Esophagus squamous epithelium (tissue), 5 donors: ENCODE data around the gene TUBGCP4. TPM values are rescaled to one million over a fixed set of nuclear protein-coding genes. Genes with fewer than 3 reads are reported as not detected.

Experiments used
- DNase-seq: peaks from one replicate; lab custom pipeline; 2025; lab: John Stamatoyannopoulos, UW
- H3K27ac ChIP-seq, 4 donors: fragments of 200-600 bp; sonication (generic); one replicate each; pipeline ENCODE4 v1.5.1; 2016 to 2019; ENCODE audit warnings: mild to moderate bottlenecking in 1 of 4
- H3K27me3 ChIP-seq, 4 donors: fragments of 200-600 bp; sonication (generic); 1 replicate in 3 of 4; 2 replicates in 1 of 4; pipeline versions ENCODE4 v1.5.1 to v1.6.0; 2017 to 2021; ENCODE audit warnings: antibody characterized with exemption in 1 of 4
- H3K36me3 ChIP-seq, 3 donors: fragments of 200-600 bp; sonication (generic); one replicate each; pipeline ENCODE4 v1.5.1; 2016 to 2019
- H3K4me1 ChIP-seq, 3 donors: fragments of 200-600 bp; sonication (generic); one replicate each; pipeline ENCODE4 v1.5.1; 2017 to 2019
- H3K4me3 ChIP-seq, 4 donors: fragments of 200-600 bp; sonication (generic); 1 replicate in 3 of 4; 2 replicates in 1 of 4; pipeline ENCODE4 v1.5.1; 2016 to 2019; ENCODE audit warnings: mild to moderate bottlenecking in 2 of 4, moderate library complexity in 1 of 4
- H3K9me3 ChIP-seq, 3 donors: fragments of 200-600 bp; sonication (generic); one replicate each; pipeline ENCODE4 v1.5.1; 2016 to 2019
- CTCF ChIP-seq, 6 experiments: fragments of 450-650 bp in 4 of 6; fragments of 200-600 bp in 2 of 6; sonication (generic) in 2 of 6; IDR thresholded peaks; one replicate each; pipeline ENCODE4 v1.5.1; 2016 to 2019; ENCODE audit warnings: antibody characterized with exemption in 6 of 6, mild to moderate bottlenecking in 4 of 6, moderate library complexity in 4 of 6
- POLR2A ChIP-seq, 4 donors: fragments of 450-650 bp; IDR thresholded peaks; one replicate each; pipeline ENCODE4 v1.6.1; 2017; ENCODE audit warnings: antibody characterized with exemption in 4 of 4, mild to moderate bottlenecking in 4 of 4, moderate library complexity in 3 of 4
- WGBS, 2 donors: methylation state at CpG; one replicate each; pipeline ENCODE4 v1.1.5; 2018; 5-methylcytosine and 5-hydroxymethylcytosine counted together
- intact Hi-C: fragments of 100-400 bp; cut with DNase I; formaldehyde crosslinking; loops from one replicate; pipeline ENCODE4 v1.15.0; 2022
- total RNA-seq, 4 donors: library from RNA; depleted of rRNA; stranded (reverse); fragments of >200 nt; gene quantifications; one replicate each; pipeline ENCODE4 v1.1.0, GENCODE V29; 2016
- donor health status: DM: yes; HTN: yes; CAD: no.

TUBGCP4 gene
- total RNA-seq, 4 donors from 2014 or later: 12.7 to 21.2 (median 20.8) TPM

DNA sequence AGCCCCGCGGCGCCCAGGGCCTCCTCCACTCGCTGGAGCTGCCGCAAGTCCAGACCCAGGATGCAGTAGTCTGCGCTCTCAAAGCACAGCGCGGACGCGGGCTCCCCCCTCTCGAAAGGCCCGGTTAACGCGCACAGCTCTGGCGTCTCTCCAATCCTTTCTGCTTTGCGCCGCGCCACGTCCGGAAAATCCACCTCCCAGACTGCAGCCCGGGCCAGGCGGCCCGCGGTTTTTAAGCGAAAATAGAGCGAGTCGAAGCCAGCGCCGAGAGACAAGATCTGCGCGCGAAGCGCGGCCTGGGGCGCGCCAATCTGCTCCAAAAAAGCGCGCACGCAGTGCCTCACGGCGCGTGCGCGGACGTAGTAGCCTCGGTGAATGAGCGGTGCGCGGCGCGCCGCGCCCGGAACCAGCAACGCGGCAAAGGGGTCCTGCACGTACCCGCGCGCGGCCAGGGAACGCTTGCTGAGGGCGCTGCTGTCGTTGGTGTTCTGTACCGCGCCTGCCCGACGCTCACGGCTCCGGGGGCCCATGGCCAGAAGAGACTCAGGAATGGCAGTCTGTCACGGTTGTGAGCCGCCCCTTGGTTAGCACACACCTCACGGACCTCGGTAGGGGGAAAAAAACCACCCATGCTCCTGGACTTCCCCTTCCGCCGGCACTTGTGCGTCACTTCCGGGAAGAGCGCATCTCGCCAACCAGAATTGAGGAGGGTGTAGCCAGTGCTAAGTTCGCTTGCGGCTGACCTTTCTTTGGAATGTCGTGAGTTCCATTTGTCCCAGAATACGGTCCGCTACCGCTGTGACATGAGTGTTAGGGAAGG is 40.7 kb upstream of the TUBGCP4 start, which contains the start of gene LCMT2:
Gene LCMT2, minus strand, starts transcription at position 614 of the 820 bp plus-strand sequence. Its CDS starts 84 bp downstream, at position 530.
- 0 to 1% methylated on average over 7 to 15 of the region's 86 CpGs for WGBS, 2 donors
- no peaks in the 10 kb centered on the region for H3K27me3 ChIP-seq
- no peaks in the 10 kb centered on the region for H3K9me3 ChIP-seq
- intact Hi-C loops: no loop called here
- peak within 1 kb of the TSS; percentile 61 to 84 (median 76) for H3K4me3 ChIP-seq
- TF ChIP-seq POLR2A (IDR thresholded peaks at IDR 0.05) (peak in 2 of 4 donors; percentile 36 to 66), CTCF (IDR thresholded peaks at IDR 0.05) (peak in 1 of 6 experiments; percentile 23)
- H3K36me3 ChIP-seq: peaks cover 0 to 3% (median 0%) of the 10 kb centered on the region in 3 donors
- peak; percentile 60 for DNase-seq
- H3K4me1 ChIP-seq: peaks cover 16 to 24% (median 19%) of the 10 kb centered on the region in 3 donors
- H3K27ac ChIP-seq: peak within 1 kb of the TSS; percentile 85 to 97 (median 94)

GRCh38 chr15:43330780-43331087 is 40.2 kb upstream of the TUBGCP4 start:
- H3K27me3 ChIP-seq: no peaks in the 10 kb centered on the region
- peaks cover 0 to 8% (median 0%) of the 10 kb centered on the region in 3 donors for H3K36me3 ChIP-seq
- no peaks in the 10 kb centered on the region for H3K9me3 ChIP-seq
- 6 to 9% methylated on average over 4 to 7 of the region's 7 CpGs for WGBS, 2 donors
- peak overlapping the region; percentile 61 to 84 (median 76) for H3K4me3 ChIP-seq
- peak overlapping the region; percentile 85 to 97 (median 94) for H3K27ac ChIP-seq
- DNase-seq: no peak
- no peak for TF ChIP-seq POLR2A (IDR thresholded peaks at IDR 0.05)
- TF ChIP-seq CTCF (IDR thresholded peaks at IDR 0.05): no peak
- intact Hi-C loops: no loop called here
- peaks cover 16 to 24% (median 19%) of the 10 kb centered on the region in 3 donors for H3K4me1 ChIP-seq

DNA sequence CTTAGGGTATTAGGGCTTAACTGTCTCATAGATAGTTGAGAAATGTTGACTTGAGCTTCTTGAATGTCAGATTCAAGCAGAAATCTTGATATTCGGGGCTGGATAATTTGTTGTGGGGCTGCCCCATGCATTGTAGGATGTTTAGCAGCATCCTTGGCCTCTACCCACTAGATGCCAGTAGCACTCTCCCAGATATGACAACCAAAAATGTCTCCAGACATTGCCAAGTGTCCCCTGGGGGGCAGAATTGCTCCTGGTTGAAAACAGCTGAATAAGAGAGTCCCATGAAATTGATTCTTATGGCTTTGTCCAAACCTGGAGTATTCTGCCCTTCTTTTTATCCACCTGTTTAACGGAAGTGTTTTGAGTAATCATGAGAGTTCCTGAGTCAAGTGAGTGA is 24.6 kb upstream of the TUBGCP4 start:
- Histone ChIP-seq H3K4me1 (no peaks in the 10 kb centered on the region), H3K9me3 (no peaks in the 10 kb centered on the region), H3K27me3 (no peaks in the 10 kb centered on the region), H3K36me3 (peaks cover 0 to 70% (median 3%) of the 10 kb centered on the region in 3 donors), H3K27ac (no peak overlapping the region), H3K4me3 (no peak overlapping the region)
- no peak for DNase-seq
- TF ChIP-seq CTCF (IDR thresholded peaks at IDR 0.05) (no peak), POLR2A (IDR thresholded peaks at IDR 0.05) (no peak)
- intact Hi-C loops: no loop called here
- WGBS, 2 donors: 87% methylated on average over 2 of the region's 2 CpGs

DNA sequence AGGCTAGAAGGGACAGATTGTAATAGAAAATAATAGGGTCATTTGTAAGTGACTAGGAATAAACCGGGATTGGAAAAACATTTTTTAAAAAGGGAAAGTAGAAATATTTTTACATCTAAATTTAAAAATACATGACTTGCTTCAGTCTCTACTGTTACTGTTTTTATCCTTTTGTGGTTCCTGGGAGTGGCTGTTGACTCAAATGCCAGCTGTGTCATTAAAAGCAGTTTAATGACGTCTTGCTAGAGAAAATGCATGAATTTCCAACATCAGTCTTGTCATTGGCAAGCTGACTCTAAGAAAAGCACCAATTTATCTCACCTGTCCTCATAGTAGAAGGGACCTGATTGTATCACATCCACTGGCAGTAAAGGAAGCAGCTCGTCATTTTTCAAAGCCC is 23.8 kb upstream of the TUBGCP4 start:
- intact Hi-C loops: no loop called here
- WGBS, 2 donors: 83 to 89% methylated on average over 3 of the region's 3 CpGs
- TF ChIP-seq POLR2A (IDR thresholded peaks at IDR 0.05) (no peak), CTCF (IDR thresholded peaks at IDR 0.05) (no peak)
- no peaks in the 10 kb centered on the region for H3K9me3 ChIP-seq
- H3K4me1 ChIP-seq: no peaks in the 10 kb centered on the region
- H3K36me3 ChIP-seq: peaks cover 0 to 68% (median 3%) of the 10 kb centered on the region in 3 donors
- no peak overlapping the region for H3K27ac ChIP-seq
- no peaks in the 10 kb centered on the region for H3K27me3 ChIP-seq
- DNase-seq: no peak
- H3K4me3 ChIP-seq: no peak overlapping the region

GRCh38 chr15:43352693-43353382 is 18.1 kb upstream of the TUBGCP4 start:
- H3K27ac ChIP-seq: no peak overlapping the region
- intact Hi-C loops: no loop called here
- WGBS, 2 donors: 84% methylated on average over 2 of the region's 2 CpGs

More at GRCh38 chr15:43352693-43353382, 18.1 kb upstream of the TUBGCP4 start:
- no peaks in the 10 kb centered on the region for H3K9me3 ChIP-seq
- no peaks in the 10 kb centered on the region for H3K4me1 ChIP-seq
- H3K36me3 ChIP-seq: peaks cover 0 to 64% (median 3%) of the 10 kb centered on the region in 3 donors
- no peaks in the 10 kb centered on the region for H3K27me3 ChIP-seq
- TF ChIP-seq CTCF (IDR thresholded peaks at IDR 0.05) (no peak), POLR2A (IDR thresholded peaks at IDR 0.05) (no peak)
- no peak overlapping the region for H3K4me3 ChIP-seq
- DNase-seq: no peak
